Esophagus squamous epithelium (tissue), 5 donors: ENCODE data around the gene L3MBTL2. TPM values are rescaled to one million over a fixed set of nuclear protein-coding genes. Genes with fewer than 3 reads are reported as not detected.

ENCODE experiments used
- DNase-seq: peaks from one replicate; lab custom pipeline; 2025; lab: John Stamatoyannopoulos, UW
- H3K27ac ChIP-seq, 4 donors: fragments of 200-600 bp; sonication (generic); one replicate each; pipeline ENCODE4 v1.5.1; 2016 to 2019; ENCODE audit warnings: mild to moderate bottlenecking in 1 of 4
- H3K27me3 ChIP-seq, 4 donors: fragments of 200-600 bp; sonication (generic); 1 replicate in 3 of 4; 2 replicates in 1 of 4; pipeline versions ENCODE4 v1.5.1 to v1.6.0; 2017 to 2021; ENCODE audit warnings: antibody characterized with exemption in 1 of 4
- H3K36me3 ChIP-seq, 3 donors: fragments of 200-600 bp; sonication (generic); one replicate each; pipeline ENCODE4 v1.5.1; 2016 to 2019
- H3K4me1 ChIP-seq, 3 donors: fragments of 200-600 bp; sonication (generic); one replicate each; pipeline ENCODE4 v1.5.1; 2017 to 2019
- H3K4me3 ChIP-seq, 4 donors: fragments of 200-600 bp; sonication (generic); 1 replicate in 3 of 4; 2 replicates in 1 of 4; pipeline ENCODE4 v1.5.1; 2016 to 2019; ENCODE audit warnings: mild to moderate bottlenecking in 2 of 4, moderate library complexity in 1 of 4
- H3K9me3 ChIP-seq, 3 donors: fragments of 200-600 bp; sonication (generic); one replicate each; pipeline ENCODE4 v1.5.1; 2016 to 2019
- CTCF ChIP-seq, 6 experiments: fragments of 450-650 bp in 4 of 6; fragments of 200-600 bp in 2 of 6; sonication (generic) in 2 of 6; IDR thresholded peaks; one replicate each; pipeline ENCODE4 v1.5.1; 2016 to 2019; ENCODE audit warnings: antibody characterized with exemption in 6 of 6, mild to moderate bottlenecking in 4 of 6, moderate library complexity in 4 of 6
- POLR2A ChIP-seq, 4 donors: fragments of 450-650 bp; IDR thresholded peaks; one replicate each; pipeline ENCODE4 v1.6.1; 2017; ENCODE audit warnings: antibody characterized with exemption in 4 of 4, mild to moderate bottlenecking in 4 of 4, moderate library complexity in 3 of 4
- WGBS, 2 donors: methylation state at CpG; one replicate each; pipeline ENCODE4 v1.1.5; 2018; 5-methylcytosine and 5-hydroxymethylcytosine counted together
- intact Hi-C: fragments of 100-400 bp; cut with DNase I; formaldehyde crosslinking; loops from one replicate; pipeline ENCODE4 v1.15.0; 2022
- total RNA-seq, 4 donors: library from RNA; depleted of rRNA; stranded (reverse); fragments of >200 nt; gene quantifications; one replicate each; pipeline ENCODE4 v1.1.0, GENCODE V29; 2016
- donor health status: DM: yes; HTN: yes; CAD: no.

Gene L3MBTL2
- total RNA-seq, 4 donors from 2014 or later, result 12.1 to 16.2 (median 14.7) TPM

GRCh38 chr22:41267958-41268357 lies 62.8 kb downstream of the L3MBTL2 start:
- WGBS, 2 donors, result 94 to 98% methylated on average over 5 to 16 of the region's 16 CpGs
- peaks cover 7 to 25% (median 10%) of the 10 kb centered on the region in 3 donors for H3K4me1 ChIP-seq
- peaks cover 28 to 100% (median 50%) of the 10 kb centered on the region in 3 donors for H3K36me3 ChIP-seq

GRCh38 chr22:41271787-41272186 lies 66.7 kb downstream of the L3MBTL2 start:
- Histone ChIP-seq H3K4me3 (no peak overlapping the region), H3K27ac (peak overlapping the region; percentile 54 to 81 (median 64)), H3K4me1 (peaks cover 8 to 49% (median 10%) of the 10 kb centered on the region in 3 donors), H3K9me3 (no peaks in the 10 kb centered on the region), H3K27me3 (no peaks in the 10 kb centered on the region), H3K36me3 (peaks cover 22 to 100% (median 34%) of the 10 kb centered on the region in 3 donors)
- DNase-seq, result no peak
- 65 to 70% methylated on average over 2 of the region's 9 CpGs for WGBS, 2 donors
- intact Hi-C loops, result no loop called here
- peak in 2 of 6 experiments; percentile 35 to 68 for TF ChIP-seq CTCF (IDR thresholded peaks at IDR 0.05)
- TF ChIP-seq POLR2A (IDR thresholded peaks at IDR 0.05), result no peak

More at GRCh38 chr22:41267958-41268357, 62.8 kb downstream of the L3MBTL2 start:
- no peaks in the 10 kb centered on the region for H3K9me3 ChIP-seq
- TF ChIP-seq CTCF (IDR thresholded peaks at IDR 0.05), result no peak
- no peak for TF ChIP-seq POLR2A (IDR thresholded peaks at IDR 0.05)
- H3K27me3 ChIP-seq, result no peaks in the 10 kb centered on the region
- intact Hi-C loops, result no loop called here
- no peak for DNase-seq
- H3K27ac ChIP-seq, result no peak overlapping the region
- H3K4me3 ChIP-seq, result no peak overlapping the region

- intact Hi-C loops, result no loop called here
- H3K4me3 ChIP-seq, result no peak overlapping the region
- H3K27me3 ChIP-seq, result no peaks in the 10 kb centered on the region
- WGBS, 2 donors, result 32 to 60% methylated on average over 3 to 4 of the region's 7 CpGs
- peak overlapping the region; percentile 55 to 81 (median 66) for H3K27ac ChIP-seq
- peaks cover 16 to 100% (median 29%) of the 10 kb centered on the region in 3 donors for H3K36me3 ChIP-seq
- no peaks in the 10 kb centered on the region for H3K9me3 ChIP-seq
- no peak for TF ChIP-seq POLR2A (IDR thresholded peaks at IDR 0.05)
- TF ChIP-seq CTCF (IDR thresholded peaks at IDR 0.05), result no peak
- peaks cover 8 to 49% (median 10%) of the 10 kb centered on the region in 3 donors for H3K4me1 ChIP-seq
- no peak for DNase-seq
Observed at GRCh38 chr22:41273128-41273527, 68.0 kb downstream of the L3MBTL2 start.

- Histone ChIP-seq H3K36me3 (peaks cover 16 to 100% (median 25%) of the 10 kb centered on the region in 3 donors), H3K27me3 (no peaks in the 10 kb centered on the region), H3K27ac (peak overlapping the region in 1 of 4 donors; percentile 1), H3K4me1 (peaks cover 13 to 63% (median 17%) of the 10 kb centered on the region in 3 donors), H3K4me3 (no peak overlapping the region), H3K9me3 (no peaks in the 10 kb centered on the region)
- intact Hi-C loops, result no loop called here
- DNase-seq, result no peak
- TF ChIP-seq POLR2A (IDR thresholded peaks at IDR 0.05) (no peak), CTCF (IDR thresholded peaks at IDR 0.05) (no peak)
- WGBS, 2 donors, result 55 to 88% methylated on average over 4 of the region's 4 CpGs
Observed at GRCh38 chr22:41274856-41275255, 69.7 kb downstream of the L3MBTL2 start.

GRCh38 chr22:41280065-41280464 lies 75.0 kb downstream of the L3MBTL2 start:
- H3K27ac ChIP-seq, result peak overlapping the region in 3 of 4 donors; percentile 32 to 73 (median 50)

More at GRCh38 chr22:41280065-41280464, 75.0 kb downstream of the L3MBTL2 start:
- peaks cover 14 to 92% (median 20%) of the 10 kb centered on the region in 3 donors for H3K36me3 ChIP-seq
- no peaks in the 10 kb centered on the region for H3K9me3 ChIP-seq
- no peak for TF ChIP-seq CTCF (IDR thresholded peaks at IDR 0.05)
- TF ChIP-seq POLR2A (IDR thresholded peaks at IDR 0.05), result no peak
- H3K4me1 ChIP-seq, result peaks cover 28 to 59% (median 29%) of the 10 kb centered on the region in 3 donors
- no peak for DNase-seq
- intact Hi-C loops, result no loop called here
- H3K27me3 ChIP-seq, result no peaks in the 10 kb centered on the region
- H3K4me3 ChIP-seq, result no peak overlapping the region
- 25 to 53% methylated on average over 2 to 3 of the region's 3 CpGs for WGBS, 2 donors
